ENCODE data around the gene PCDH12.

Gene PCDH12

GRCh38 chr5:141908796-141909195 lies 49.2 kb downstream of the PCDH12 start:
- DNase-seq (ENCODE audit: low read depth): no peak

DNA sequence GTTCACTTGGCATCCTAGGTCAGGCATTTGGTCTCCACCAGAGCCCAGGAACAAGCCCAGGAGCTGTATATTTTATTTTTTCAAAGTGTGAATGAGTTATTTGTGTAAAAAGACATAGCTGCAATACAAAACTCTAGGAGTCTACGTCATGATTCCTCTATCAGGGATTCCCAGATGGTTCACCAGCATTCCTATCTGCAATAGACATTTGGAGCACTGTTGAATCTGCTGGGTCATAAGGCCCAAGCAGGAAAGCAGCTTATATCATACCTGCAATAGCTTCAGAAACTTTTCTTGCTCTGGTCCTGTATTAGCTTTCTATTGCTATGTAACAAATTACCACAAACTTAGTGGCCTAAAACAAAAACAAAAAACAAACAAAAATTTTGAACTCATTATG lies 51.0 kb downstream of the PCDH12 start:
- no peak for DNase-seq (ENCODE audit: low read depth)

DNA sequence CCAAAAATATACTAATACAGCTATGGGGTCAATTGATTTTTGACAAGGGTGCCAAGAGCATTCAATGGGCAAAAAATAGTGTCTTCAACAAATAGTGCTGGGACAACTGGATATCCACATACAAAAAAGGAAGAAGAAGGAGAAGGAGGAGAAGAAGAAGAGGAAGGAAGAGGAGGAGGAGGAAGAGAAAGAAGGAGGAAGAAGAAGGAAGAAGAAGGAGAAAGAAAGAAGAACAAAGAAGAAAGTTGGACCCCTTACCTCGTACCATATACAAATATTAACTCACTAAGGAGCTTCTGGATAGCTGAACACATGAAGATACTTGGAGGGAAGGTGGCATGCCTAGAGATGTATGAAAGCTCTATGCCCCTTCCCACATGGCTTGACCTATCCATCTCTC lies 51.5 kb downstream of the PCDH12 start:
- DNase-seq (ENCODE audit: low read depth): no peak

DNA sequence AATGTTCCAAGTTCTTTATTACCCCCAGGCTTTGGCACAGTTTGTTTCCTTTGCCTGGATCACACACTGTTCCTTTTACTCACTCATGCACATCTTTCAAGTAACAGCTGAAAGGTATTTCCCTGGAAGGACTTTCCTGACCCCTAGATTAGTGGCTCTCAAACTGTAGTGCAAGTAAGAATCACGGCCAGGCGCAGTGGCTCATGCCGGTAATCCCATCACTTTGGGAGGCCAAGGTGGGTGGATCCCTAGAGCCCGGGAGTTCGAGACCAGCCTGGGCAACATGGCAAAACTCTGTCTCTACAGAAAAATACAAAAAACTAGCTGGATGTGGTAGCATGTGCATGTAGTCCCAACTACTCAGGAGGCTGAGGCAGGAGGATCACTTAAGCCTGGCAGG lies 53.5 kb downstream of the PCDH12 start:
- DNase-seq (ENCODE audit: low read depth): no peak

GRCh38 chr5:141903261-141903660 lies 54.7 kb downstream of the PCDH12 start:
- no peak for DNase-seq (ENCODE audit: low read depth)

DNA sequence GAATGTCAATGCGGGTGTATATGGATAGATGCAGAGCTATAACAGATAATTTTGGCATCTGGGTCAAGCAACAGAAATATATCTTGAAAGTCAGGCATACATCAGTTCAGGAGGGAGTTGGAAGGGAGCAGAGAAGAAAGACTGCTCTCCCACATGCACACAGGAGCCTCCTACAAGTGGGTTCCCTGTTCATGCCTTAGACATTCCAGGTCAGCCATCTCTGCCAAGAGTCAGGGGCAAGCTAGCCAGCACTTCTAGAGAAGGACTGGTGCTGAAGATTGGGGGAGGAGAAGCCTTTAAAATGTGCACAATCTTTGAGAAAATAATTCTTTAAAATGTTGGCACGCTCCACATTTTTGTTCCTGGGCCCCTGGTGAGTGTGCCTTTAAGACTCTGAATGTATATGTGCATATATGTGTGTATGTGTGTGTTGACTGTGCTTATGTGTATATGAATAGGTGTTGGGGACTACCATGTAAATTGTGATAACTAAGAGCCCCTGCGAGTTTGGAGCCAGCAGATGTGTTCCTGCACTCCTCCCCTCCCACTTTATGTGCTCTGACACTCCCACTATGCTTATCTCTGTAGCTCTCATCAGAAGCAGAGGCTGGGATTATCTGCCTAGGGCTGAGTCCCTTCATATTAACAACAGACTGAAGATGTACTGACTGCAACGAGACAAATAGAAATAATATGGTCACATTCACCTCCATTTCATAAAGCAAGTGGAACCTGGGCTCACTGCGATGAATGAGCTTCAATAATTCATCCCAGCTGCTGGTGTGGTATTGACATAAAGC lies 55.8 kb downstream of the PCDH12 start:
- DNase-seq (ENCODE audit: low read depth): no peak

GRCh38 chr5:141898448-141899049 lies 59.5 kb downstream of the PCDH12 start:
- no peak for DNase-seq (ENCODE audit: low read depth)

GRCh38 chr5:141897425-141897824 lies 60.6 kb downstream of the PCDH12 start:
- no peak for DNase-seq (ENCODE audit: low read depth)

Measured in fibroblast of gingiva (primary cell).